CD4-positive, alpha-beta T cell (primary cell): ENCODE results near the gene PLCB1. TPM values are rescaled to one million over a fixed set of nuclear protein-coding genes. Genes with fewer than 3 reads are reported as not detected.

Source experiments
- ATAC-seq: fragments of 200-7000 bp; cut with Tn5 transposase; one replicate; pipeline ENCODE4 v1.10.0; 2022; ENCODE audit warnings: mild to moderate bottlenecking; ENCODE audit not compliant: poor library complexity
- CTCF ChIA-PET: fragments of 350-600 bp; sonication (Branson Sonifier 250); formaldehyde crosslinking; loops from one replicate; lab custom pipeline; 2021; ENCODE audit warnings: antibody characterized with exemption, inconsistent platforms; lab: Charles Lee
- POLR2A ChIA-PET: fragments of 350-600 bp; sonication (Branson Sonifier 250); formaldehyde crosslinking; loops from one replicate; lab custom pipeline; 2021; ENCODE audit warnings: antibody characterized with exemption, inconsistent platforms; lab: Charles Lee
- DNase-seq, 14 experiments: peaks; one replicate each; pipeline ENCODE4 v3.0.0-alpha.2; 2013 to 2020; ENCODE audit warnings: mixed read lengths in 2 of 14
- H3K27ac ChIP-seq, 2 donors: one replicate each; pipeline versions ENCODE4 v1.5.1 to v1.7.0; 2013; ENCODE audit warnings: low read length in 2 of 2, low read depth in 1 of 2, mild to moderate bottlenecking in 1 of 2
- H3K27me3 ChIP-seq, 2 experiments: 1 replicate in 1 of 2; 2 replicates in 1 of 2; pipeline versions ENCODE4 v1.6.1 to v1.7.0; 2013; ENCODE audit warnings: low read length in 2 of 2, control low read depth in 1 of 2, mild to moderate bottlenecking in 1 of 2, moderate library complexity in 1 of 2; ENCODE audit not compliant: insufficient read depth in 2 of 2, control insufficient read depth in 1 of 2
- H3K36me3 ChIP-seq: one replicate; pipeline ENCODE4 v1.6.1; 2013; ENCODE audit warnings: low read length, control low read depth; ENCODE audit not compliant: insufficient read depth
- H3K4me1 ChIP-seq: one replicate; pipeline ENCODE4 v1.6.1; 2013; ENCODE audit warnings: low read length, control low read depth; ENCODE audit not compliant: insufficient read depth
- H3K4me3 ChIP-seq: one replicate; pipeline ENCODE4 v1.5.1; 2013; ENCODE audit warnings: mild to moderate bottlenecking, low read length, moderate library complexity
- H3K9me3 ChIP-seq, 2 experiments: 1 replicate in 1 of 2; 2 replicates in 1 of 2; pipeline versions ENCODE4 v1.6.1 to v1.7.0; 2013; ENCODE audit warnings: low read length in 2 of 2, mild to moderate bottlenecking in 2 of 2, control low read depth in 1 of 2, moderate library complexity in 1 of 2; ENCODE audit not compliant: control insufficient read depth in 1 of 2, insufficient read depth in 1 of 2
- H3K27ac Mint-ChIP-seq: one replicate; pipeline ENCODE4 v1.8.0; 2020; ENCODE audit warnings: mixed read lengths
- H3K27me3 Mint-ChIP-seq: one replicate; pipeline ENCODE4 v1.8.0; 2021; ENCODE audit warnings: mixed read lengths
- H3K36me3 Mint-ChIP-seq: one replicate; pipeline ENCODE4 v1.8.0; 2021; ENCODE audit warnings: low read depth, mixed read lengths
- H3K4me1 Mint-ChIP-seq: one replicate; pipeline ENCODE4 v1.8.0; 2021; ENCODE audit warnings: low read depth, mixed read lengths
- H3K4me3 Mint-ChIP-seq: one replicate; pipeline ENCODE4 v1.8.0; 2020; ENCODE audit warnings: mild to moderate bottlenecking, mixed read lengths
- H3K9me3 Mint-ChIP-seq: one replicate; pipeline ENCODE4 v1.8.0; 2020; ENCODE audit warnings: mixed read lengths
- CTCF ChIP-seq: fragments of 200-600 bp; IDR thresholded peaks from one replicate; pipeline ENCODE4 v1.8.0; 2022; ENCODE audit warnings: antibody characterized with exemption, mild to moderate bottlenecking
- intact Hi-C, 2 experiments: fragments of 100-400 bp; cut with DNase I in 1 of 2; cut with micrococcal nuclease in 1 of 2; formaldehyde crosslinking; loops; one replicate each; pipeline versions ENCODE4 v1.15.1 to v1.9.0; 2023 to 2025; cut with DNase I, micrococcal nuclease
- total RNA-seq, 174 experiments: library from RNA in 2 of 174; stranded (reverse) in 2 of 174; gene quantifications; one replicate each; pipeline ENCODE4 v1.2.3 and lab custom pipeline; 2021 to 2026

PLCB1 gene
- total RNA-seq, 2 experiments from 2014 or later: 3.8 to 5.6 TPM

- no peaks in the 10 kb centered on the region for H3K36me3 ChIP-seq
- ATAC-seq (no peak), DNase-seq (no peak)
- no peak overlapping the region for H3K27ac Mint-ChIP-seq
- no peaks in the 10 kb centered on the region for H3K4me1 ChIP-seq
- H3K9me3 Mint-ChIP-seq: peaks cover 19% of the 10 kb centered on the region
- H3K9me3 ChIP-seq: peaks cover 3 to 15% of the 10 kb centered on the region in 2 experiments
- H3K27me3 ChIP-seq: no peaks in the 10 kb centered on the region
- no peak for TF ChIP-seq CTCF
- CTCF ChIA-PET: no interaction called here
- intact Hi-C loops: no loop called here
- no peaks in the 10 kb centered on the region for H3K36me3 Mint-ChIP-seq
- H3K4me3 ChIP-seq: no peak overlapping the region
- H3K27ac ChIP-seq: no peak overlapping the region
- no peak overlapping the region for H3K4me3 Mint-ChIP-seq
- H3K27me3 Mint-ChIP-seq: no peaks in the 10 kb centered on the region
- POLR2A ChIA-PET: no interaction called here
- H3K4me1 Mint-ChIP-seq: no peaks in the 10 kb centered on the region
Measured at GRCh38 chr20:8898823-8899222, 766.8 kb downstream of the PLCB1 start.

GRCh38 chr20:8901237-8902025, 769.4 kb downstream of the PLCB1 start:
- Histone ChIP-seq H3K4me1 (no peaks in the 10 kb centered on the region), H3K36me3 (no peaks in the 10 kb centered on the region), H3K27ac (no peak overlapping the region), H3K4me3 (no peak overlapping the region), H3K9me3 (peaks cover 0 to 3% of the 10 kb centered on the region in 2 experiments), H3K27me3 (no peaks in the 10 kb centered on the region)
- Mint-ChIP-seq H3K36me3 (no peaks in the 10 kb centered on the region), H3K9me3 (peaks cover 5% of the 10 kb centered on the region), H3K27ac (no peak overlapping the region), H3K4me3 (no peak overlapping the region), H3K4me1 (no peaks in the 10 kb centered on the region), H3K27me3 (no peaks in the 10 kb centered on the region)
- ATAC-seq (no peak), DNase-seq (no peak)
- TF ChIP-seq CTCF: no peak
- ChIA-PET CTCF (no interaction called here), POLR2A (no interaction called here)
- intact Hi-C loops: no loop called here

GRCh38 chr20:8903655-8904605, 771.9 kb downstream of the PLCB1 start:
- no peak for TF ChIP-seq CTCF
- POLR2A ChIA-PET: no interaction called here
- Mint-ChIP-seq H3K36me3 (no peaks in the 10 kb centered on the region), H3K27me3 (no peaks in the 10 kb centered on the region), H3K4me1 (no peaks in the 10 kb centered on the region), H3K27ac (no peak overlapping the region), H3K4me3 (no peak overlapping the region), H3K9me3 (peaks cover 3% of the 10 kb centered on the region)
- DNase-seq (no peak), ATAC-seq (no peak)
- CTCF ChIA-PET: no interaction called here
- intact Hi-C loops: no loop called here
- H3K9me3 ChIP-seq: peaks cover 0 to 3% of the 10 kb centered on the region in 2 experiments
- H3K27me3 ChIP-seq: no peaks in the 10 kb centered on the region
- no peaks in the 10 kb centered on the region for H3K4me1 ChIP-seq
- H3K4me3 ChIP-seq: no peak overlapping the region
- no peak overlapping the region for H3K27ac ChIP-seq
- H3K36me3 ChIP-seq: no peaks in the 10 kb centered on the region
